ENCODE data around the gene MISFA. TPM values are rescaled to one million over a fixed set of nuclear protein-coding genes. Genes with fewer than 3 reads are reported as not detected.
"Not testable (repeated sequence)": the region's sequence is repeated elsewhere in the genome, so short reads cannot be mapped to it uniquely, and the experiment has no call there.

MISFA gene
- total RNA-seq, 1 donor from 2014 or later = 2.6 TPM

DNA sequence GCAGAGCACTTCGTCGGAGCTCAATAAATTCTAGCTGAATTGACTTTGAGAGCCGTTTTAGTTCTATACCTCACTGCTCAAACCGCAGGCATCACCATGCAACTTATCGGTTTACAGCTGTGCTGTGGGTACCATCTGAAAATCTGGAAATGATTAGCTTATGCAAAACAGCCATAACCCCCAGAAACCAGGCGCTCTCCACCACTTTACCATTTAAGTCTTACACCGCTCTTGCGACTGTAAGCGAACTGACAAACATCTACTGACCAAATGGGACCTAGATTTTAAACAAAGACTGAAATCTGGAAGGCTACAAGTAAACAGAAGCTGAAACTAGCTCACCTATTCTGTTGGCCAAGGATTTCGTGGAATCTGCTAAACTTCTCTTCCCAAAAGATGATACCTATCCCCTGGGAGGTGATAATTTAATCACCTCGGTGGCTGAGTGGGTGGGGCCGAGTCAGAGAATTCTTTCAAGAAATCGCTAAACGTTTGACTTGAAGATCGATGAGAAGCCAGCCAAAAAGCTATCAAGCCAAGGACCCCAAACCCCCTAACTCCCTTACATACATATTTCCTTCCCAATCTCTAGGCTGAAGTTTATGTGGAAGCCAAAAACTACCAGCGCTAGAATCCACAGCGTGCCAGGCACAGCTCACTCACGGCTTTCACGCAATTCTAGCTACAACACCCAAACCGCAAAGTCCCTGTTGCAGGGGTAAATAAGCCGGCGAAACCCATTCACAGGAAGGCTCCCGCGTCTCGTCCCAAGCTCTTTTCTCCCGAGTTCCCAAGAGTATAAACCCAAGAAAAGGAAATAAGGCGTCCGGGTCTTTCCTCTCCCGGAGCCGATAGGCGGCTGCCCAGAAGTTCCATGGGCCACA is 33.9 kb downstream of the MISFA start:
- ChIA-PET CTCF (interaction anchor here (1.0 to 1.5 kb wide), 4 partner anchors 94 to 527 kb away, joined by 3 to 4 read pairs (median 4); partner anchors contain the start of gene SAAL1), POLR2A (interaction anchor here (0.6 to 2.9 kb wide), 15 partner anchors 9 to 527 kb away, joined by 3 to 37 read pairs (median 5); partner anchors contain the start of genes GTF2H1, HPS5, LDHA and TMEM86A)
- DNase-seq = no peak
- H3K9me3 Mint-ChIP-seq = no peaks in the 10 kb centered on the region
- H3K27me3 Mint-ChIP-seq = peaks cover 3% of the 10 kb centered on the region
- H3K27ac Mint-ChIP-seq = peak overlapping the region; percentile 97
- intact Hi-C loops (cut with micrococcal nuclease) = loop anchor here (1.0 to 5.0 kb wide), 15 partner anchors 17 to 1895 kb away; partner anchors contain the start of genes C11orf58, E2F8, GTF2H1 and HPS5
- peaks cover 17% of the 10 kb centered on the region for H3K36me3 Mint-ChIP-seq (ENCODE audit: low read depth)
- peak; percentile 5 for ATAC-seq (ENCODE audit: low read depth)
- H3K4me3 Mint-ChIP-seq = peak overlapping the region; percentile 99
- TF ChIP-seq, protein P1, sequence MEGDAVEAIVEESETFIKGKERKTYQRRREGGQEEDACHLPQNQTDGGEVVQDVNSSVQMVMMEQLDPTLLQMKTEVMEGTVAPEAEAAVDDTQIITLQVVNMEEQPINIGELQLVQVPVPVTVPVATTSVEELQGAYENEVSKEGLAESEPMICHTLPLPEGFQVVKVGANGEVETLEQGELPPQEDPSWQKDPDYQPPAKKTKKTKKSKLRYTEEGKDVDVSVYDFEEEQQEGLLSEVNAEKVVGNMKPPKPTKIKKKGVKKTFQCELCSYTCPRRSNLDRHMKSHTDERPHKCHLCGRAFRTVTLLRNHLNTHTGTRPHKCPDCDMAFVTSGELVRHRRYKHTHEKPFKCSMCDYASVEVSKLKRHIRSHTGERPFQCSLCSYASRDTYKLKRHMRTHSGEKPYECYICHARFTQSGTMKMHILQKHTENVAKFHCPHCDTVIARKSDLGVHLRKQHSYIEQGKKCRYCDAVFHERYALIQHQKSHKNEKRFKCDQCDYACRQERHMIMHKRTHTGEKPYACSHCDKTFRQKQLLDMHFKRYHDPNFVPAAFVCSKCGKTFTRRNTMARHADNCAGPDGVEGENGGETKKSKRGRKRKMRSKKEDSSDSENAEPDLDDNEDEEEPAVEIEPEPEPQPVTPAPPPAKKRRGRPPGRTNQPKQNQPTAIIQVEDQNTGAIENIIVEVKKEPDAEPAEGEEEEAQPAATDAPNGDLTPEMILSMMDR (IDR thresholded peaks at IDR 0.05) = no peak
- peaks cover 30% of the 10 kb centered on the region for H3K4me1 Mint-ChIP-seq

- Mint-ChIP-seq H3K36me3 (ENCODE audit: low read depth) (peaks cover 14% of the 10 kb centered on the region), H3K9me3 (no peaks in the 10 kb centered on the region), H3K27ac (peak within 1 kb of the TSS; percentile 97), H3K4me1 (peaks cover 25% of the 10 kb centered on the region), H3K27me3 (peaks cover 3% of the 10 kb centered on the region), H3K4me3 (peak within 1 kb of the TSS; percentile 99)
- TF ChIP-seq, protein P1 (IDR thresholded peaks at IDR 0.05) = no peak
- ChIA-PET CTCF (interaction anchor here (1.1 to 1.5 kb wide), 2 partner anchors 93 to 97 kb away, joined by 3 to 4 read pairs; no protein-coding TSS in a partner anchor), POLR2A (interaction anchor here (0.6 to 2.9 kb wide), 16 partner anchors 10 to 529 kb away, joined by 3 to 37 read pairs (median 5); partner anchors contain the start of genes GTF2H1, HPS5, LDHA and SAAL1)
- intact Hi-C loops (cut with micrococcal nuclease) = loop anchor here (1.0 to 5.0 kb wide), 15 partner anchors 16 to 1896 kb away; partner anchors contain the start of genes C11orf58, E2F8, GTF2H1 and HPS5
- DNase-seq (peak; percentile 87), ATAC-seq (ENCODE audit: low read depth) (peak; percentile 93)
These were observed 34.8 kb downstream of the MISFA start, which contains the start of gene SPTY2D1 for GRCh38 chr11:18634140-18635032. TSS of gene SPTY2D1 (minus strand) at chr11:18634342. CDS start at chr11:18634257, 85 bp downstream.

- POLR2A ChIA-PET = no interaction called here
These were observed 42.1 kb downstream of the MISFA start for GRCh38 chr11:18641677-18642076.

GRCh38 chr11:18643034-18643433 is 43.4 kb downstream of the MISFA start:
- DNase-seq; CTCF ChIA-PET; H3K36me3 Mint-ChIP-seq (ENCODE audit: low read depth); H3K9me3 Mint-ChIP-seq; POLR2A ChIA-PET; H3K4me1 Mint-ChIP-seq; intact Hi-C loops (cut with micrococcal nuclease); H3K27ac Mint-ChIP-seq; H3K4me3 Mint-ChIP-seq; ATAC-seq (ENCODE audit: low read depth): not testable (repeated sequence)
- peaks cover 20% of the 10 kb centered on the region for H3K27me3 Mint-ChIP-seq

More at GRCh38 chr11:18641677-18642076, 42.1 kb downstream of the MISFA start:
- intact Hi-C loops (cut with micrococcal nuclease) = no loop called here
- Mint-ChIP-seq H3K4me3 (no peak overlapping the region), H3K36me3 (ENCODE audit: low read depth) (no peaks in the 10 kb centered on the region), H3K27ac (no peak overlapping the region), H3K4me1 (no peaks in the 10 kb centered on the region), H3K27me3 (peaks cover 23% of the 10 kb centered on the region), H3K9me3 (no peaks in the 10 kb centered on the region)
- CTCF ChIA-PET = no interaction called here
- TF ChIP-seq, protein P1 (IDR thresholded peaks at IDR 0.05) = no peak
- DNase-seq = no peak
- ATAC-seq (ENCODE audit: low read depth) = no peak

GRCh38 chr11:18650353-18650752 is 50.8 kb downstream of the MISFA start:
- POLR2A ChIA-PET = no interaction called here
- H3K4me3 Mint-ChIP-seq = no peak overlapping the region
- no peaks in the 10 kb centered on the region for H3K36me3 Mint-ChIP-seq (ENCODE audit: low read depth)
- DNase-seq (no peak), ATAC-seq (ENCODE audit: low read depth) (no peak)
- H3K27ac Mint-ChIP-seq = no peak overlapping the region
- peaks cover 4% of the 10 kb centered on the region for H3K4me1 Mint-ChIP-seq
- H3K9me3 Mint-ChIP-seq = no peaks in the 10 kb centered on the region
- CTCF ChIA-PET = interaction anchor here (1.4 to 1.8 kb wide), 2 partner anchors 47 to 110 kb away, joined by 3 to 8 read pairs; no protein-coding TSS in a partner anchor
- no peaks in the 10 kb centered on the region for H3K27me3 Mint-ChIP-seq
- TF ChIP-seq, protein P1 (IDR thresholded peaks at IDR 0.05) = no peak
- intact Hi-C loops (cut with micrococcal nuclease) = loop anchor here (2.0 kb wide), 1 partner anchor 16 kb away; the partner anchor contains the start of gene SPTY2D1

Measured in activated B cell treated with CpG ODN at 0.5 μM for 24 hours (primary cell).